Cerebellar nuclear complex (tissue), 1 donor: ENCODE data around the gene COL4A1.

ENCODE experiments used
- DNase-seq, 2 experiments: peaks; one replicate each; lab custom pipeline; 2025; lab: John Stamatoyannopoulos, UW

COL4A1 gene

DNA sequence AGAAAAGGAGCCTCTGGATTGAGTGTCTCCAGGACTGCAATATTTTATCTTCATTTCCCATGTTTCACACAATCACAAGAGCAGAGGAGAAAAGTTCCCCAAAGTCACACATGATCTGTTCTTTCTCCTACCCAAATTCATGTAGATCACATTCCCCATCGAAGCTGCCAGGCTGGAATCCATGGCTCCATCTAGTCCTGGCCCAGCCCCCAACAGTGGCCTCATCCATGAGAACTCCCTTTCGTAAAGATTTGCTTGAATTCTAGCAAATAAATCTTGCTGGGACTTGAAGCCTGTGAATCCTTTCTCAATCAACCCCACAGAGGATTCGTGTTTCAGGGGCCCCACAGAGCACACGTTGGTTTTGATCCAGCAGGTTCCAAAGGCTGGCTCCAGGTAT, 109.5 kb downstream of the COL4A1 start:
- no peak for DNase-seq

DNA sequence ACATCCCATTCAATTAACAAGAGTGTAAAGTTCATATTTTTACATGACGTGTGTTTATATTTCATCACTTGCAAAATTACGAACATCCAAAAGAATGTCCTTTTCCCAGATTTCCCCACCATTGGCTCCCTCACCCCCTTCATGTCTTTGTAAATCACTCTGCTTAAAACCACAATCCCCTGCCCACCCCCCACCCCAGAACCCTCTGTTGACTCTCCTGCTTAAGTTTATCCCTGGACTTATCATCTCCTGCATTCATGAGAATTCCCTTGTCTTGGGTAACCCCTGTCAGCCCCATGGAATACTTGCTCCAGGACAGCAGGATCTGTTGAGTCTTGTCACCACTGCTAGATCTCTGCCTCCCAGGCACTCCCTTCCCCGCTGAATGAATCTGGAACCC, 109.9 kb downstream of the COL4A1 start:
- DNase-seq: no peak

DNA sequence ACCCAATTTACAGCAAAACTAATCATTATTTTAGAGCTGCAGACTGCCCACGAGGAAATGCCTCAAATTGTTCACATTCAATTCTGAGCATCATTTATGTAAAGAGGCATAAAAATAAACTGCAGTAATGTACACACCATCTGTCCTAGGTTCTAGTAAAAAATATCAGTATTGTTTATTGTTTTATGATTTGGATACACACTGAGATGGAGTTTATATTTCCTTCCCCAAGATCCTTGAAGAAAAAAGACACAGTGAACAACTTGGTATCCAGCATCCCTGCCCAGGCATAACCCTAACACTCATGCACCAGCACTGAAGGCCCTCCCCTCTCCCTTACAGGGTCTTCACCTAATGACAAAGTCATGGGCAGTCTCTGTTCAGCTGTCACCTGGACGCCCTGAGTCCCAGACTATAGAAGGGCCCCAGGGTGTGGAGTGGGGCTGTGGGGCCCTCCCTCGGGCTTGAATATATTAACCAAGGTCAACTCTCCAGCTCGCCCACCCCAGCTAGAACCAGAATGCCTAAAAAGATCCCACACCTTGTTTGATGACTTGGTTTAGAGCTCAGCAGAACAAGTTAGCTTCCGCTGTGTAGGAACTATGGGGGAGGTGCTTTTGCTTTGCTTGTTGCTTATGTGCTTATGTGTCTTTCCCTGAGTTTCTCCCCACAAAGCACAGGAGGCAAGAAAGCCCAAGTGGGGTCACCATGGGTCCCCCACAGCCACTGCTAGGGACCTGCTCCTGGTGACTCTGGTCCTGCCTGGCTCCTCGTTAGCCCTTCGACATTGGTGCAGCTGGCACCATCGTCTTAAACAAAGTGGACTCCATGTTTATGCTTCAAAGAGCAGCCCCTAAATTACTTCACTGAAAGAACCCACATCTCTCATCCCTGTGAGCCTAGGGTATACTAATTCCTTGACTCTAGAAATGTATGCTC, 111.1 kb downstream of the COL4A1 start:
- DNase-seq: no peak

DNA sequence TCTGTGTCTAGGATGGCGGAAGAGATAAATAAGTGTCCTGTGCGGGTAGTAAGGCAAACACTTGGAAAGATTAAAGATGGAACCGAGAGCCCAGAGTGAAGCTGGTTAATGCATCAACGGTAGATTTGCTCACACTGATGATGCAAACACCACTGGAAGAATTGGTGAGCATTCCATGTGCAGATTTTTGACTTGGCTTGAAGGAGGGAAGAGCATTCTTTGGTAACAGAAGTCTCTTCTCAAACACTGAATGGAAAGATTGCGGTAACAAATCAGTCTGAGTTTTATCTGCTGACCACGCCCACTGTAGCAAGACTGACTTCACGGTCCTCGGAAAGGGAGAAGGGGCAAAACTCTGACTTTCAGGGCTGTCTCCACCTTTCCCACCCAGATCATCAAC, 112.5 kb downstream of the COL4A1 start:
- DNase-seq: no peak

DNA sequence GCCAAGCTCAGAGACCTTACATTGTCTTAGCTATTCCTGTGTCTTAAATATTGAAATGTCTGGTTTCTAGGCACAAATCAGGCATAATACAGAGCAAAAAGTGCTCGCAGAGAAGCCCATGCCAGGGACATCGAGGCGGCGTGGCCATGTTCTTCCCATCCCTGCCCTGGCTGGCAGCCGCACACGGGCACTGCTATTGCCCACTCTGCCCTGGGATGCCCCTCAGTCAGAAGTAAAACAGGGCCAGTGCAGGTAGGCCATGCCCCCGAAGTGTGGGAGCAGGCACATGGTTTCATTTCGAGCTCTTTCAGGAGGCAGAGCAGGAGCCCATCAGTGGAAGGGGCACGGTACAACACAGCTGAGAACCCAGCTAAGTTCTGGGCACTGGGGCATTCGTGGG, 113.5 kb downstream of the COL4A1 start:
- no peak for DNase-seq

DNA sequence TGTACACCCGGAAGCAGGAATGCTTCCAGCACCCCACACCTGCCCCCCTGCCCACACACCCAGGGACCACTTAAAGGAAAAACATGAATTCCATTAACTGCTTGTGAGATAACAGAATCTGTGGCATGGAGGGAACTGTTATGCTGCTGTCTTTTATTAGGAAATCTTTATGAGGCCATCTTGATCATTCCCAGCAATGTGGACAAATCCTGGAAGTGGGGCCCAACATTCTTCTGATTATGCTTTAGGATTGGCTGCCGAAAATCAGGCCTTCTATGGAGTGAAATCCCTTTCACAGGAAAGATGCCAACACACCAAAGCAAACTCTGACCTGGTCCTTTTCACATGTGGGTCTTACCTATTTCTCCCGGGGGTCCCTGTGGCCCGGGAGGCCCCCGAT, 114.5 kb downstream of the COL4A1 start:
- DNase-seq: no peak

DNA sequence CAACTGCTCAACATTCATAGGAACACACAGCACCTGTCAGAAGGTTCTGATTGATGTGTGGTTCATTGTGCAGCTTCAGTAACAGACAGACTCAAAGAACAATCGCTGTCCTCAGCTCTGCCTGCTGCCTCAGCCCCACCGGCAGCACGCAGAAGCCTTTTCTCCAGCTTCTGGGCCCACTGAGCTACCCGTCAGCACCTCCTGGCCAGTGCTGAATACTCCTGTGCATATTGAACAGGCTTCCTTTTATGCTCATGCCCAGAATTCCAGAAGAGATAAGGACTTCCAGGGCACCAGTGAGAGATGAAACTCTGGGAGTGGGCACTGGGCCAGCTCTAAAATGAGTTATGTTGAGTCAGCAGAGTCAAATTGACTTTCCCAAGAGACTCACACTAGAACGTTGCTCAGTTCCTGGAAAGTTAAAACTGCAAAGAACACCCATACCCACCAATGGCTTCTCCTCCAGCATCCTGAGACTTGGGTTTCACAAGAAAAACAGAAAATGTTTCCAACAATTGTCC, 119.3 kb downstream of the COL4A1 start:
- DNase-seq: no peak

DNA sequence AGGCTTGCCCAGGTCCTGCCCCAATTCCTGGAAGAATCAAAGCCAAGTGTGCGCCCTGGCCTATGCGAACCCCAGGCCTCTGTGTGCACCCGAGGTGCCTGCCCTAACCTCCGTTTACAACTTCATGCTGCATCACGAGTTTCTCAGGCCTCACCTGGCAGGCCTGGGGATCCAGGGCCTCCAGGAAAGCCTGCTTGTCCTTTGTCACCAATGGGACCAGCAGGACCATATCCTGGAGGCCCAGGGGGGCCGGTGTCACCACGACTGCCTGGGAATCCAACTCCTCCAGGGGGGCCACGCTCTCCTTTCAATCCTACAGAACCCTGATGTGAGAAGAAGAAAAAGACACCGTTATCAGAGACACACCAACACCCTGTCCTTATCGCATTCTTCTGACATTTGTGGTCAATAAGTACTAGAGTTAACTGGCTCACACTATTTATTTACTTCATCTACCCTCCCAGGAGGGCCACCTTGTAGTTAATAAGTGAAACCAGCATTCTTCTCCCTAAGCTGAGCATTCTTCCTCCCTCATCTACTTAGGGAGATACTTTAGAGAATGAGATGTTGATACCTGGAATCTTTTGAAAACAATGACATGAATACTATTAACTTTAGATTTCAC, 120.6 kb downstream of the COL4A1 start:
- DNase-seq: no peak

DNA sequence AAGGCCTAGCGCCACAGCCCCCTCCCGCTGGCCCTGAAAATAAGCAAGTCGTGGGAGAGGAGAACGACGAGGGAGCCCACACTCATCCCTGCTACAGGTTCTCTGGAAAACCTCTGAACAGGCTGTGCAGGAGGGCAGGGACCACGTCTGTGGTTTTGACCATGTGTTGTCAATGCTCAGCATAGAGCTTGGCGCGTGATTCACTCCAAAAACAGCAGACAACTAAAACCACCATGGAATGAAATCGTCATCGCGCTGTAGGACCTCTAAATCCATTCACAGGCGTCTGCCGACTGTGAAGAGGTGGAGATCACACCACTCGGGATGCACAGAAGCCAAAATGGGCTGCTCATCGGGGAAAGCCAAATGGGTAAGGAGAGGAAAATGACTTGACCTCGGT, 121.3 kb downstream of the COL4A1 start:
- DNase-seq: no peak

DNA sequence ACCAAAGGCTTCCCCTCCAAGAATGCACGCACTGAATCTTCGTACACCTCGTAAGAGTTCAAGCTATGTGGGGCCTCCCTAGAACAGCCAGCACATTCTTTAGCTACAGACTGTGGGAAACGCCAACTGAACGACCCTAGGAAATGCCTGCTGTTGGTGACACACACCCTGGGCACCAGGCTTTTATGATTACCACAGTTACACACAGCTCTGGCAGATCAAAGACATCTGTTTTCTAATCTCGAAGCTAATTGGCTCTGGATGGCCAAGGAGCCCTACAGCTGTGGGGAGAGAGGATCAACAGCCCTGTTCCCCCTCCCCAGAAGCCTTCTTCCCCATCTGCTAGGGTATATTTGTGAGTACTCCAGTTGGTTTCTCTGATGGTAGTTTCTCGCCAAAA, 123.0 kb downstream of the COL4A1 start:
- DNase-seq: no peak

DNA sequence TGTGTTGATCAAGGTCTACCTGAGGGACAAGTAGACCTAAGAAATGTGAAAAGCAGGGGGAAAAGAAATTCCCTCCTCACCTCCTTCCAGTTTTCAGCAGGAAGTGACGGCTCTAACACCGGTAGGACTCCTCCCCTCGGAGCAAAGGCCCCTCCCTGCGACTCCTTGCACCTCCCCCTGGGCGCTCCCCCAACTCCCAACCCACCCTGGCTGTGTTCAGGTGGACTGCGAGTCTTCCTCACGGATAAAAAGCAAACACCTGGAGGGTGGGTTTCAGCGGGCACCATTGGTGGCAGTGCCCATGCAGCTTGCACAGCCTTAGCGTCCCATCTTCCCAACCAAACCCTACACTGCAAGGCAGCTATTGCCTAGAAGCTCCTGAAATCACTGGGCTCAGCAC, 124.5 kb downstream of the COL4A1 start:
- DNase-seq: no peak

DNA sequence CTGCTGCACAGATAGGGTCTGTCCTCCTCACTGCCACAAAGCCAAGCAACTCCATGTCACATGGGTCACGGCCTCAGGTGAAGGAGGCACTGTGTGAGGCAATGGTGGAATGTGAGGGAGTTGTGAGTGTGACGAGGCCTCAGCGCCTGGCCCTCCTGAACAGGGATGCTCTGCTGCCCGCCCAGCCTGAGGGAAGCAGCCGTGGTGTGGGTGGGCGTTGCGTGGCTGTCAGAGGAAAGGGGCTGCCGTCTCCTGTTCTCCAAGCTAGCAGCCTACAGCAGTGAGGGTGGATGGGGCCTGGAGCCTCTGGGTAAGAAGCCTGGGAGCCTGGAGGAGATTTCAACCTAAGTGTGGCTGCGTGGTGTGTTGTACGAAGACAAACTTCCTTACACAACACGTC, 125.0 kb downstream of the COL4A1 start:
- no peak for DNase-seq

DNA sequence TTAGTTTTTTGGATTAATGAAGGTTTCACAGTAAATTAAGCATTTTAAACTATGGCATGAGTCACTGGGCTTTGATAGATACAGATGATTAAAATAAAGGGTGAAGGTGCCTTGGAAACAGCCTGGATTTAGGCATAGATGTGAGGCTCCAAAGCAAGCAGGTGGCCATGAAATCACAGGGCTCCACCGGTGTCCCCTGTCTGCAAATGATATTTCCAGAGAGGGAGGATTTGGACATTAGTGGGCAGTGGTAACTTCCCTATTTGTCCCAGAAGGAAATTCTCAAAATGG, 127.2 kb downstream of the COL4A1 start:
- no peak for DNase-seq

DNA sequence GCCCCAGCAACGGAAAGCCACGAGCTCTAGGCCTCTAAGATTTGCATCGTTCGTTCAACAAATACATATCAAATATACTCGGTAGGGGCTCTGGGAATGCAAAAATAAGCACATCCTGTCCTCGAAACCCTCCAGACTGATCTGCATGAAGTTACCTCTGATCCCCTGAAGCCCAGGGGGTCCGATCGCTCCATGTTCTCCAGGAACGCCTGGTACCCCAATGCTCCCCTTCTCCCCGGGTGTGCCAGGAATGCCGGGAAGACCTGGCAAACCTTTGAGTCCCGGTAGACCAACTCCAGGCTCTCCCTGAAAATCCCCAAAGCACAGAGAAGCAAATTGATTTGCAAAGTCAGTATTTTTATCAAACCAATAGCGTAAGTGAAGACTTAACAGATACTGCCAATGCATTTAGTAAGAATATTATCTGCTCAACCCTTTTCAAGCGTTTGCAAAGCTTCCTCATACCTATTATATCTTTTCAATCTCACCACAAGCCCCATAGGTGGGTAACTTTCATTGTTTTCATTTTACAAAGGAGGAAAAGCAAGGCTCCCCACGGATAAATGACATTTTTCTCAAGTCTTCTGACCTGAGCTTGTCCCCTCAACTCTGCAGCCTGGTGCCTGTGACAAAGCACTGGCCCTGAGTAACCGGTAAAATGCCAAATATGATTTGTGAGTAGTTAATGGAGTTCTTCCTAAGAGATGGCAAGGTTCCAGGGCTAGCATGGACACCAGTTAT, 127.7 kb downstream of the COL4A1 start:
- DNase-seq: no peak

DNA sequence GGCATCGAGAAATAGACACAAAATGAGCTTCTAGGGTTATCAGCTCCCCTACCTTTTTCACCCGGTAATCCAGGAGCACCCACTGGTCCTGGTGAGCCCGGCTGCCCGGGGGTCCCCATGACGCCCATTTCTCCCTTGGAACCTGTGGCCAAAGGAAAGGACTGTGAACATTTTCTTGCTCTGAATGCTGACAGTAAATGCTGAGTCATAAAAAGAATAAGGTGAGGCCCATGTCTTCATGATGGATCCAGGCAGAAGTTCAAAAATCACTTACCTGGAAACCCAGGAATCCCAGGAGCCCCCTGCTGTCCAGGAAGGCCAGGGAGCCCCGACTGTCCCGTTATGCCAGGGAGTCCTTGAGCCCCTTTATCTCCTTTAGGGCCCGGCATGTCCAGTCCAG, 129.2 kb downstream of the COL4A1 start:
- no peak for DNase-seq

DNA sequence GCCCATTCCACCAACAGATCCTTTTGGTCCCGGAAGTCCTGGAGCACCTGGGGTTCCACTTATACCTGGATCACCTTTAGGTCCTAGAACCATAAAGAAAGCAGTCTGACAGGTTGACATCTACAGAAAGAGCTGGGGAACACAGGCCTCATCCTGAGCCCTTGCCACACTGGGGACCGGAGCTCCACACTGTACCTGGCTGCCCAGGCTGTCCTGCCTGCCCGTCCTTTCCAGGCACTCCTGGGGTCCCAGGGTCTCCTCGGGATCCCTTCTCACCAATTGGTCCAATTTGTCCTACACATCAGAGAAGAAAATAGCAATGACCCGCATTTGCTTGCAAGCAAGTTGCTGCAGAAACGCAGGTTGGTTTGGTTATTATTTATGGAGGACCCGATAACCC, 130.5 kb downstream of the COL4A1 start:
- no peak for DNase-seq

DNA sequence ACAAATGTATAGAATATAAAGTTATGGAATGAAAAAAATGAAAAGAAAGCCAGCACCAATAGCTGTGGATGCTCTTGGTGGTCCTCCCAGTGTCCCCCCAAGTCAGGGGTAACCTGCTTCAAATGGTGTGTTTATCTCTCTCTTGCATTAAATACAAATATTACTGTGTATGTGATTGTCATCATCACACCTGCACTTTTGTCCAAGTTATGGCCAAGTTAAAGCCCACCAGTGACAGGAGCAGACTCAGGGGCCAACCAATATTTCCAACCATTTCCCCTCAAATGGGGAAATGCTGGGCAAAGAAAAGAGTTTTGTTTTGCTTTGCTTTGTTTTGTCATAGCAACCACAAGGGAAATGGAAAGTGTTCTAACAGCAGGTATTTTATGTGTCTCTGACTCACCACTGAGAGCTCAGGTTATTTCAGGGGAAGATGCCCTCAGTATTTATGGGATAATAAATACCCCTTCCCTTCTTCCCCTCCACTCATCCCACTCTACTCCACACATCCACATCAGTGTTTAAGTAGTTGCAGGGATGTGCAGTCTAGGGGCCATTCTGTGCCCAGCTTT, 133.6 kb downstream of the COL4A1 start:
- DNase-seq: no peak

DNA sequence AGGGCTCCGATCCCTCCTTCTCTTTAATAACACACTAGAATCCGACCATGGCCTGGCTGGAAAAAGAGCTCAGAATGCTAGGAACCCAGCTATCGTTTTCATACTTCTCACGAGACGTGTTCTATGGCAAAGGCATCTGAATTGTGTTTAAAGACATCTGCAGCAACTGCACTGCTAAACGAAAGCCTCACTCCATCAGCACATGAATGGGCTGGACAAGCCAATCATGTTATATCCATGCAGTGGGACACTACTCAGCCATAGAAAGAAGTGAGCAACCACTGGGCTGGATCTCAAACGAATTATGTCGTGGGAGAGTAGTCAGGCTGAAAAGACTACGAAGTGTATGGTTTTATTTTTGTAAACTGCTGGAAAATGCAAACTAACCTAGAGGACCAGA, 136.1 kb downstream of the COL4A1 start:
- no peak for DNase-seq

DNA sequence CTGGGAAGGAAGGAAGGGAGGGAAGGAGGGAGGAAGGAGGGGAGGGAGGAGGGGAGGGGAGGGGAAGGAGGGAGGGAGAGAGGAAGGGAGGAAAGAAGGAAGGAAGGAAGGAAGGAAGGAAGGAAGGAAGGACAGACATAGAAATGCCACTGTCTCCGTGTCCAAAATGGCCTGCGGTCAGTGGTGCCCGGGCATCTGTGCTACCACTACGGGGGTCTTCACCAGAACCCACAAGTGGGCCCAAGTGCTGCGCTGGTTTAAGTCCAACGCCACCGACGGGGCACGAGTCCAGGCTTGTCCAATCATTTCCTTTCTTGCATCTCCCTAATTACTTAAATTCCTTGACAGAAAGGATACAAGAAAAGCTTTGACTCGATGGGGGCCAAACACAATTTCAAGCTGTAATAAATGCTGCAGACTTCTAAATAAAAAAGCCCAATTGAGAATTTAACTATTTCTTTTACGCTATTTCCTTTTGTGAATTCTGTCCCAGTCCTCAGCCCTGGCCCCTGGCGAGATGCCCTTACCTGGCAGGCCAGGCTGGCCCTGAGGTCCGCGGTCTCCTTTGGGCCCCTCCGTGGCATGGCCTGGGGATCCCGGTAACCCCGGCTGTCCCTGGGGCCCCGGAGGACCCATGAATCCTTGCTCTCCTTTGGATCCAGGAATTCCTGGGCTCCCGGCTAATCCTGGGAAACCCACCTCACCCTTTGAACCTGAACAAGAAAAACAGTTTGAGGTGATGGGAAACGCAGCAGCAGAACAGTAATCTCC, 136.8 kb downstream of the COL4A1 start:
- no peak for DNase-seq

DNA sequence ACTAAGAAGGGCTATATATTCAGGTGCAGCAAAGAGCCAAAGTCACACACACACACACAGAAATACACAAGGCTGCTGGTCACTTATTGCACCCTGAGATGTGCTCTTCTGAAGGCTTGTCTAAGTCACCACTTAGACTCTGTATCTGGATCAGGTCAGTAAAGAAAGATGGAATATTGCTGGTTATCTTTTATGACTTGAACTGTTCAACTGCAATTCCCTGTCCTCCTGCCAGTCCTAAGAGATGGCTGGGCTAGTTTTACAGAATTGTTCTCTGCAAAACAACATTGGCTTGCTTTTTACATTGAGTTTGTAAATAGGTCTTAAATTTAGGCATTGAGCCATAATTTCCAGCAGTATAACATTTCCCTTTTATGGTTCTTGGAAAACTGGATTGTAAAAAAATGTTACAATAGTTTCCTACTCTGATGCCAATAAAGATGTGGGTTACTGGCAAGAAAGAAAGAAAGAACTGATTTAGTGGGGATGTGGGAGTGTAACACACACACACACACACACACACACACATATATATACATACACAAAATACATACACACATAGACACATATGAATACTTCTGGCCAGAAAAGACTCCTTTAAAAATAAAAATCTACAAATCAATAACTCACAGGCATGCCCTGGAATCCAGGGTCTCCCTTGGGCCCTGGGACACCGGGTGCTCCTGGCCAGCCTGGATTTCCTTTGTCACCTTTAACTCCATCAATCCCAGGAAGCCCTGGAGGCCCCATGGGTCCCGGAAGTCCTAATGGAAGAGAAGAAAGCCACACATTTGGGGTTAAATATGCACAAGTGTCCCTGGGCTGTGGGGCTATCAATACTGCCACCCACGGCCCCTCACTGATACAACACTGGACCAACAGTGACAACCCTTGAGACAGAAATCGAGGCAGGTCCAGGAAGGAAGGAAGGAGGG, 137.7 kb downstream of the COL4A1 start:
- DNase-seq: no peak

DNA sequence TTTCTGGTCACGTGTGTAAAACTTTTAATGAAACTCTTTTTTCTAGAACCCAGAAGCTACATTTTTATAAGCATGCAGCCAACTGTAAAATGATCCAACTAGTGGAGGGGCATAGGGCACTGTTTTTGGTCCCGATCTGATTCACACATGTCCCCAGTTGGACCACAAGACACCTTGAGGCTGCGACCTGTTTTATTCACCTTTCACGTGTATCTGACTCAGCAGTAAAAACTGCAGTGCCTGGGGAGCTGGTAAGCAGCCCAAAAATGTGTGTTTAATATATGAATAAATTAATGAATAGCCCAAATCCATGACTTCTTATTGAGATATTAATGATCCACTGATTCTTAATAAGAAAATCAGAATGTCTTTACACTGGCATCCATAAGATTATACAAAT, 140.4 kb downstream of the COL4A1 start:
- no peak for DNase-seq
